ENCODE results near the gene TMEM14A.

DNA sequence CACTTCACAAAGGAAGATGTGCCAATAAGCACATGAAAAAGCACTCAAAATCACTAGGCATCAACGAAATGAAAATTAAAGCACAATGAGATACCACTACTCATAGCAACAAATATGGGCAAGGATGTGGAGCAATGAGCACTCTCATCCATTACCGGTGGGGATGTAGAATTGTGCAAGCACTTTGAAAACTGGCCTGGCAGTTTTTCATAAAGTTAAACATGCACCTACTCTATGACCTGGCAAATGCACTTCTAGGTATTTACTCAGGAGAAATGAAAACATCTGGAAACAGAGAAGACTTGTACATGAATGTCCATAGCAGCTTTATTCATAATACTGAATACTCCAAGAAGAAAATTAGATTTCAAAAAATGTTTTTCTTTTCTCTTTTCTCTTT lies 34.1 kb upstream of the TMEM14A start:
- TF ChIP-seq CTCF (IDR thresholded peaks at IDR 0.05) (no peak), SIN3A (IDR thresholded peaks at IDR 0.05; ENCODE audit: borderline replicate concordance, insufficient read depth, low read depth, low read length) (no peak)
- TF ChIP-seq, protein P1, sequence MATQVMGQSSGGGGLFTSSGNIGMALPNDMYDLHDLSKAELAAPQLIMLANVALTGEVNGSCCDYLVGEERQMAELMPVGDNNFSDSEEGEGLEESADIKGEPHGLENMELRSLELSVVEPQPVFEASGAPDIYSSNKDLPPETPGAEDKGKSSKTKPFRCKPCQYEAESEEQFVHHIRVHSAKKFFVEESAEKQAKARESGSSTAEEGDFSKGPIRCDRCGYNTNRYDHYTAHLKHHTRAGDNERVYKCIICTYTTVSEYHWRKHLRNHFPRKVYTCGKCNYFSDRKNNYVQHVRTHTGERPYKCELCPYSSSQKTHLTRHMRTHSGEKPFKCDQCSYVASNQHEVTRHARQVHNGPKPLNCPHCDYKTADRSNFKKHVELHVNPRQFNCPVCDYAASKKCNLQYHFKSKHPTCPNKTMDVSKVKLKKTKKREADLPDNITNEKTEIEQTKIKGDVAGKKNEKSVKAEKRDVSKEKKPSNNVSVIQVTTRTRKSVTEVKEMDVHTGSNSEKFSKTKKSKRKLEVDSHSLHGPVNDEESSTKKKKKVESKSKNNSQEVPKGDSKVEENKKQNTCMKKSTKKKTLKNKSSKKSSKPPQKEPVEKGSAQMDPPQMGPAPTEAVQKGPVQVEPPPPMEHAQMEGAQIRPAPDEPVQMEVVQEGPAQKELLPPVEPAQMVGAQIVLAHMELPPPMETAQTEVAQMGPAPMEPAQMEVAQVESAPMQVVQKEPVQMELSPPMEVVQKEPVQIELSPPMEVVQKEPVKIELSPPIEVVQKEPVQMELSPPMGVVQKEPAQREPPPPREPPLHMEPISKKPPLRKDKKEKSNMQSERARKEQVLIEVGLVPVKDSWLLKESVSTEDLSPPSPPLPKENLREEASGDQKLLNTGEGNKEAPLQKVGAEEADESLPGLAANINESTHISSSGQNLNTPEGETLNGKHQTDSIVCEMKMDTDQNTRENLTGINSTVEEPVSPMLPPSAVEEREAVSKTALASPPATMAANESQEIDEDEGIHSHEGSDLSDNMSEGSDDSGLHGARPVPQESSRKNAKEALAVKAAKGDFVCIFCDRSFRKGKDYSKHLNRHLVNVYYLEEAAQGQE (IDR thresholded peaks at IDR 0.05; ENCODE audit: insufficient read depth in 1 of 2, low read depth in 2 of 2, low read length in 1 of 2), result no peak
